ENCODE data around the gene NOD2.

Gene NOD2

DNA sequence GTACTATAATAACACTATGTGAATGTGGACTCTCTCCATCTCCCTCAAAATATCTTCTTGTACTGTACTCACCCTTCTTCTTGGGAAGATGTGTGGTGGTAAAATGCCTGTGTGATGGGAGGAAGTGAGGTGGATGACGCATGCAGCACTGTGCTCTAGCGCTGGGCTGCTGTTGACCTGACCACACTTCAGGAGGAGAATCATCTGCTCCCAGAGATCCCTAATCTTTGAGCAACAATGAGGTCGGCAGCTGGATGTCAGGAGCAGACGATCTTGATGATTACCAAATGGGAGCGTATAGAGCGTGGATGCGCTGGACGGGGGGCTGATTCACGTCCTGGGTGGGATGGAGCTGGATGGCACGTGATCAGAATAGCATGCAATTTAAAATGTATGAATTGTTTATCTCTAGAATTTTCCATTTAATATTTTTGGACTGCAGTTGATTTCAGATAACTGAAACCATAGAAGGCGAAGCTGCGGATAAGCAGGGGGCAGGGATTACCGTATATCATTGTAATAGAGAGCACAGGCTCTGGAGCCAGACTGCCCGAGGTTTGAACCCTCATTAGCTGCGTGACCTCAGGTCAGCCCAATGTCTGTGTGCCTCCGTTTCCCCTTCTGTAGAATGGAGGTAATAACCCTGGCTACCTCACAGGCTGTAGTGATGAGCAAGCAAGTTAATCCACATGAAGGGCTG is 24.8 kb downstream of the NOD2 start:
- DNase-seq = no peak

- DNase-seq = no peak
Measured at GRCh38 chr16:50718761-50719400, 25.5 kb downstream of the NOD2 start.

DNA sequence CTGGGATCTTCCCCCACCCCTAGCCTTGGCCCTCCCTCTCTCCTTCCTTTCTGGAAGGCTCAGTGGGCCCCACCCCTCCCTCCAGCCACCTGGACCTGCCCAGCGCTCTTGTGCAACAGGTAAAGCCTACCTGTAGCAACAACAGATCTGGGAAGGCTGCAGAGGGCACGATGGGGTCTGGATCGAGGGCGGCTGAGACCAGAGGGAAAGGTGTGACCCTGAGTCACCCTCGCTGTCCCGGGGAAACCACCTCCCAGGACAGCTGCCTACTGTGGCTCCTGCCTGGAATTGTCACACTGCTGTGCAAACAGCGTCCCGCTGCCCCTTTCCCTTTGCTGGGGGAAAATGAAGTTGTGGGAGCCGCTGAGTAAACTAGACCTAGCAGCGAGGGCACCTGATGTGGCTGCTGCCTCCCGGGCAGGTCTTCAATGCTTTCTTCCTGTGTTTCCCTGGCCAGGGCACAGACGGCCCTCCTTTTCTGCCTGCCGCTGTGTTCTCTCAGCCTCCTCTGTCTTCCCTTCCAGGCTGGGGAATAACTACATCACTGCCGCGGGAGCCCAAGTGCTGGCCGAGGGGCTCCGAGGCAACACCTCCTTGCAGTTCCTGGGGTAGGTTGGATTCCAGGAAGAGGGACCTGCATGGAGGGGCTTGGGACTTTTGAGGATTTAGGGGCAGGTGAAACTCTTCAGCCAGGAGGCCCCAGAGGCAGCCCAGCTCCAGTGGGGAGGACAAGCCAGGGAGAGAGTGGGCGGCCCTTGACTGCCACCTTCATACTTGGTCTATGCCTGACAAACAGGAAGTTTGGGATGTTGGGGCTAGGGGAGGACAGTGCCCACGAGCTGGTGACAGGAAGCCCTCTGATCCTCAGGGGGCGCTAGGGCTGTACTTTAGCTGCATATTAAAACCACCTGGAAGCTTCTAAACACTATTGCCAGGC is 26.3 kb downstream of the NOD2 start:
- no peak for DNase-seq

- no peak for DNase-seq
Measured at GRCh38 chr16:50721549-50722404, 28.4 kb downstream of the NOD2 start.

DNA sequence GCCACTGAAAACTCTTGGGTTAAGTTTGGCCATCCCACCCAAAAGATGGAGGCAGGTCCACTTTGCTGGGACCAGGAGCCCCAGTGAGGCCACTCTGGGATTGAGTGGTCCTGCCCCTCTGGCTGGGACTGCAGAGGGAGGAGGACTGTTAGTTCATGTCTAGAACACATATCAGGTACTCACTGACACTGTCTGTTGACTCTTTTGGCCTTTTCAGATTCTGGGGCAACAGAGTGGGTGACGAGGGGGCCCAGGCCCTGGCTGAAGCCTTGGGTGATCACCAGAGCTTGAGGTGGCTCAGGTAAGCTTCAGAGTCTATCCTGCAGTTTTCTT is 29.0 kb downstream of the NOD2 start:
- no peak for DNase-seq

DNA sequence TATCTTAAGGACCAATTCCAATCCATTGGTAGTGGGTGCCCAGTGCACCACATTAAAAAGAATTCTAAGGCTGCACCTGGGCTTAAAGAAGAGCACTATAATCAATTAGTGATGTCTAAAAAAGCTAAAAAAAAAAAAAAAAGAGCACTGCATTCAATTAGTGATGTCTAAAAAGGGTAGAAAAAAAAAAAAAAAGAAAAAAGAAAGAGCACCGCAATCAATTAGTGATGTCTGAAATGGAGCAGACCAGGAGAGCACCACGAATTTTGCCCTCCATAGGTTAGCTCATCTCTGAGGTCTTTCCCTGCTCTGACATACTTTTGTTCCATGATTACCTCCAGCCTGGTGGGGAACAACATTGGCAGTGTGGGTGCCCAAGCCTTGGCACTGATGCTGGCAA is 29.6 kb downstream of the NOD2 start:
- DNase-seq = no peak

GRCh38 chr16:50724306-50724705 is 30.9 kb downstream of the NOD2 start:
- DNase-seq = no peak

DNA sequence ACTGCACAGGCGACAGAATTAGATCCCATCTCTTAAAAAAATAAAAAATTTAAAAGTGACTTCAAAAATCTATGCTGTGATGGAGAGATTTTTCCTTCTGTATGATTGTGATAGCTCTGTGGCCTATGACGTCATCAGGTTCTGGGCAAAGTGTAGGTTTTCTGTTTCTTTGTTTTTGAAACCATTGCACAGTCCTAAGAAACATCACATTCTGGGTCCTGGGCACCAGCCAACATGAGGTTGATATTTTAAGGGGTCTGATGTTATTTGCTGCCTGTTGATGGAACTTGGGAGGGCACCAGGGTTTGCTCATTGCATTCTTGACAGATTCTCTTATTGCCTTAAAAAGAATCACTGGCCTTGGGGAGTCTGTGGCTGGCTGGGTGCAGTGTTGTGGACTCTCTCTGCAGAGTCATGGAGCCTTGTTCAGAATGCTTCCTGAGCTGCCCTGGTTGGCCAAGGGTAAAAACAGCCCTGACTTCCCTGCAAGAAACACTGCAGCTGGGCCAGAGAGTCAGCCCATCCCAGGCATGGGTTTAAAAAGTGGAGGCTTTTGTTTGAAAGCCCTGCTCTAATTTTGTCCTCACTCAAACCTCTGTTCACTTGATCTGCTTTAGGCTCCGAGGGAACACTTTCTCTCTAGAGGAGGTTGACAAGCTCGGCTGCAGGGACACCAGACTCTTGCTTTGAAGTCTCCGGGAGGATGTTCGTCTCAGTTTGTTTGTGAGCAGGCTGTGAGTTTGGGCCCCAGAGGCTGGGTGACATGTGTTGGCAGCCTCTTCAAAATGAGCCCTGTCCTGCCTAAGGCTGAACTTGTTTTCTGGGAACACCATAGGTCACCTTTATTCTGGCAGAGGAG is 38.0 kb downstream of the NOD2 start:
- no peak for DNase-seq

DNA sequence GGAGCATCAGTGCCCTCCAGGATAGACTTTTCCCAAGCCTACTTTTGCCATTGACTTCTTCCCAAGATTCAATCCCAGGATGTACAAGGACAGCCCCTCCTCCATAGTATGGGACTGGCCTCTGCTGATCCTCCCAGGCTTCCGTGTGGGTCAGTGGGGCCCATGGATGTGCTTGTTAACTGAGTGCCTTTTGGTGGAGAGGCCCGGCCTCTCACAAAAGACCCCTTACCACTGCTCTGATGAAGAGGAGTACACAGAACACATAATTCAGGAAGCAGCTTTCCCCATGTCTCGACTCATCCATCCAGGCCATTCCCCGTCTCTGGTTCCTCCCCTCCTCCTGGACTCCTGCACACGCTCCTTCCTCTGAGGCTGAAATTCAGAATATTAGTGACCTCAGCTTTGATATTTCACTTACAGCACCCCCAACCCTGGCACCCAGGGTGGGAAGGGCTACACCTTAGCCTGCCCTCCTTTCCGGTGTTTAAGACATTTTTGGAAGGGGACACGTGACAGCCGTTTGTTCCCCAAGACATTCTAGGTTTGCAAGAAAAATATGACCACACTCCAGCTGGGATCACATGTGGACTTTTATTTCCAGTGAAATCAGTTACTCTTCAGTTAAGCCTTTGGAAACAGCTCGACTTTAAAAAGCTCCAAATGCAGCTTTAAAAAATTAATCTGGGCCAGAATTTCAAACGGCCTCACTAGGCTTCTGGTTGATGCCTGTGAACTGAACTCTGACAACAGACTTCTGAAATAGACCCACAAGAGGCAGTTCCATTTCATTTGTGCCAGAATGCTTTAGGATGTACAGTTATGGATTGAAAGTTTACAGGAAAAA is 38.8 kb downstream of the NOD2 start:
- no peak for DNase-seq

DNA sequence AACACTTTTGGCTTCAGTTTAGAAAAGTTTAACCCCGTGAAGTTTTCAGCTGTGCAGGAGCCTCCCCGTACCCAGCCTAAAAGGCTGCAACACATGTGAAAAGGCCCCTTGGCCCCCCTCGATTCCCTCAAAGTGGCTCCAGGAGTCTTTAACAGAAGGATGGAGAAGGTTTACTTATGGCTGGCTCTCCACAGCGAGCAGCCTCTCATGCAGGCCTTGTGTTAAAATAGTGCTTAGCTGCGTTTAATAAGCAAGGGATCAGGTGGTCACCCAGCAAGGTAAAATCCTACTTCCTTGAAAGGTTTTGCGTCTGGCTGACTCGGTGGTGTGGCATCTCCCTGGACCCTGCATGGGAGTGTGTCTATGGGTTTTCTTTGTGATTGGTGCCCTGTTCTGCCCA is 40.1 kb downstream of the NOD2 start:
- no peak for DNase-seq

GRCh38 chr16:50735629-50736122 is 42.3 kb downstream of the NOD2 start:
- no peak for DNase-seq

GRCh38 chr16:50736448-50736847 is 43.0 kb downstream of the NOD2 start:
- DNase-seq = no peak

GRCh38 chr16:50737420-50737959 is 44.1 kb downstream of the NOD2 start:
- DNase-seq = no peak

DNA sequence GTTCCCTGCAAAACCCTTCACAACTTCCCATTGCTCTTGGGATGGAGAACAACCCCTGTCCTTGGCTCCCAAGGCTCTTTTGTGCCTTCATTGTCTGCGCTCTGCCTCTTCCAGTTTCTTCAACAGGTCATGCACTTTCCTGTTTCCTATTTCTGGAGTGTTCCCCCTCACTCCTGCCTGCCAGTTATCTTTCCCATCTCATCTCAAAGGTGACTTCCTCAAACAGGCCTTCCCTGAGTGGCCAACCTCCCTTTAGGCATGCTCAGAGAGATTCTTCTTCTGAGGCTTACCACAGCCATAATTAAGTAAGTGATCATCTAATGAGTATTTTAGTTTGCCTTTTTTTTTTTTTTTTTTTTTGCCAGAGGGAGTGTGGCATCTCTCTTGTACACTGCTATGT is 45.6 kb downstream of the NOD2 start:
- no peak for DNase-seq

DNA sequence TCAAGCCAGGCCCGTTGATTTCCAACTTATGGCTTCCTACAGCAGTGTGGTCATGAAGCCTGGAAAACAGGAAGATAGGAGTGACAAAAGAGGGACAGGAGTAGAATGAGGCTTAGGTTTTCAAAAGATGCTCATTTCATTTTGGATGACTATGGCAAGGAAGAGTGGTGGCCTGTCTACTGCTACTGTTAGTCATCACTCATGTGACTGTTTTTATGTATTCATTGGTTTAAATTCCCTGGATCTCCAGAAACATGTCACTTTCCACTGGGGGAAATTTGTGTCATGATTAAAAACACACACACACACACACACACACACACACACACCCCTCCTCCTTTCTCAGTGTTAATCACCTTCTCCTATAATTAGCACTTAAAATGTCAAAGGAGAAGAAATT is 47.3 kb downstream of the NOD2 start:
- no peak for DNase-seq

- DNase-seq = no peak
Measured at GRCh38 chr16:50741225-50741780, 47.9 kb downstream of the NOD2 start.

DNA sequence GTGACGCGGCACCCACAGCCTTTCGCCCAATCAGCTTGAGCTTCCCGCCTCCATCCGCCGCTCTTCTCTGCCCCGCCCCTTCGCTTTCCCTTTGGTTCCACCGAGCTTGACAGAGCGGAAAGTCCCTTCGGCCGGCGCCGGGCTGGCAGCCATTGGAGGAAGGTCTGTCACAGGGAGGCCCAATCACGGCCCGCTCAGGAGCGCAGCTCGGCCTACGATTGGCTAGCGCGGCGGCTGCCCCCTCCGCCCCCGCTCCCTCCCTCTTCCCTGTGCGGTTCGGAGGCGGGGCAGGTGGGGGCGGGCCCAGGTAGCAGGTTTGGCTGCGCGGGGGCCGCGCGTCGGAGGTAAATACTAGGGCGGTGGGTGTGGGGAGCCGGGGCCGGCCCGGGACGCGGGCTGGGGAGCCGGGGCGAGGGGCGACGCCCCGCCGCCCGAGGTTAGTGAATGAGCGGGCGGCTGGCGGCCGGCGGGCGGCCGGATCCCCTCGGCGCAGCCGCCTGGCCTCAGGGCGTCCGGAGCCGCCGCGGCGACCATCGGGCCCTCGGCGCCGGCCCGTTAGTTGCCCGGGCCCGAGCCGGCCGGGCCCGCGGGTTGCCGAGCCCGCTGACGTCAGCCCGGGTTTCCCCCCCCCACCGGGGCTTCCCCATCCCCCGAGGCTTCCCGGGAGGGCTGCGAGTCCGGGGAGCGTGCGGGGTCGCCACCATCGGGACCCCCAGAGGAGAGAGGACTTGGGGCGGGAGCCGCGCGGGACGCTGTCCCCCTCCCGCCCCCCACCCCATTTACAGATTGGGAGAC is 48.6 kb downstream of the NOD2 start, which contains the start of gene CYLD:
TSS of gene CYLD (plus strand) at position 306 of the 795 bp plus-strand sequence. CDS start 7,613 bp downstream, outside the sequence.
- peak; percentile 85 for DNase-seq

DNA sequence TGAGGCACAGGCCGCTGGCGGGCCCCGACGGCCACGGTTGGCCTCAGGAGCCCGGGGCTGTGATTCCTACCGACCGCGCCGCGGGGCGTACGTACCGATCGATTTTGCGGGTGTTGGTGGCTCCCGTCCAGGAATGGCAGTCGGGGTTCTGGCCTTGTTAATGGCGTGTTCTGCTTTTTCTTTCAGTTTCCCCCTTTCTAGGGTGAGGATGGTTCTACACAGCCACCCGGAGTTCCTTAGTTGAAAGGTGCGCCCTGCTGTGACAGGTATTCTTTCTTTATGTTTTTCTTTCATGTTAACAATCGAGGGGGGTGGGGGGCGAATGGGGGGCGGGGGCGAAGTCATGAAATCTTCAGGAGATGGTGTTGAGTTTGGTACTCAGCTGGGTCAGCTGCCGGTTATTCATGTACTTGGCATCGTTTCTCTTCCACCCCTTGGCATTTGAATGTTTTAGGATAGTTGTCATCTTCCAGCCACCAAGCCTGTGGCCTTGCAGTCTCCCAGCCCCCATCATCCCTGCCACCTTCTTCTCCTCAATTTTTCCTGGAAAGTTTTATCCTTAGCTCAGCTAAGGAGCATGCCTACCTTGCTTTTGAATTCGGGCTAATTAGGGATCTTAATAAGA is 49.3 kb downstream of the NOD2 start:
- DNase-seq = no peak

All from DMS79 treated with DMSO at 0.1 percent for 48 hours (cell line).